ENCODE data around the gene RPAP3. TPM values are rescaled to one million over a fixed set of nuclear protein-coding genes. Genes with fewer than 3 reads are reported as not detected.
"Not testable (repeated sequence)": the region's sequence is repeated elsewhere in the genome, so short reads cannot be mapped to it uniquely, and the experiment has no call there.

Gene RPAP3
- polyA plus RNA-seq, 10 donors = 21.0 to 32.9 (median 28.2) TPM

GRCh38 chr12:47689215-47689614, 16.6 kb downstream of the RPAP3 start:
- DNase-seq = no peak

- no peak for DNase-seq
Observed at GRCh38 chr12:47687636-47688035, 18.2 kb downstream of the RPAP3 start.

- peak; percentile 20 to 44 (median 30) for DNase-seq
Observed at GRCh38 chr12:47686645-47687240, 19.1 kb downstream of the RPAP3 start.

GRCh38 chr12:47679785-47680184, 26.0 kb downstream of the RPAP3 start:
- no peak for DNase-seq

GRCh38 chr12:47672068-47672467, 33.8 kb downstream of the RPAP3 start:
- no peak for DNase-seq

- DNase-seq = not testable (repeated sequence)
Observed at GRCh38 chr12:47667935-47668334, 37.9 kb downstream of the RPAP3 start.

- peak in 1 of 3 donors; percentile 19 for DNase-seq
Observed at GRCh38 chr12:47652521-47653234, 53.2 kb downstream of the RPAP3 start.

- DNase-seq = peak; percentile 45 to 68 (median 50)
Observed at GRCh38 chr12:47651368-47652254, 54.2 kb downstream of the RPAP3 start.

GRCh38 chr12:47650469-47650868, 55.4 kb downstream of the RPAP3 start:
- DNase-seq = no peak

- DNase-seq = no peak
Observed at GRCh38 chr12:47649381-47649780, 56.4 kb downstream of the RPAP3 start.

- DNase-seq = no peak
Observed at GRCh38 chr12:47648056-47648579, 57.7 kb downstream of the RPAP3 start.

GRCh38 chr12:47642310-47642709, 63.5 kb downstream of the RPAP3 start:
- not testable (repeated sequence) for DNase-seq

- DNase-seq = no peak
Observed at GRCh38 chr12:47636908-47637780, 68.7 kb downstream of the RPAP3 start.

GRCh38 chr12:47635770-47636169, 70.1 kb downstream of the RPAP3 start:
- not testable (repeated sequence) for DNase-seq

GRCh38 chr12:47634127-47634526, 71.7 kb downstream of the RPAP3 start:
- no peak for DNase-seq

GRCh38 chr12:47621960-47622359, 83.9 kb downstream of the RPAP3 start:
- DNase-seq = no peak

- peak in 1 of 3 donors; percentile 28 for DNase-seq
Observed at GRCh38 chr12:47617476-47617875, 88.4 kb downstream of the RPAP3 start.

- DNase-seq = no peak
Observed at GRCh38 chr12:47616440-47616839, 89.4 kb downstream of the RPAP3 start.

- DNase-seq = no peak
Observed at GRCh38 chr12:47615711-47616110, 90.1 kb downstream of the RPAP3 start.

GRCh38 chr12:47614521-47614920, 91.3 kb downstream of the RPAP3 start:
- DNase-seq = no peak

- no peak for DNase-seq
Observed at GRCh38 chr12:47612953-47613352, 92.9 kb downstream of the RPAP3 start.

Measured in muscle of back (tissue), 11 donors.